CD4-positive, alpha-beta T cell treated with Interleukin-12 subunit alpha and Interleukin-12 subunit beta, for 1 hour (primary cell): ENCODE measurements around the gene SLC2A13.
"Not testable (repeated sequence)": the region's sequence is repeated elsewhere in the genome, so short reads cannot be mapped to it uniquely, and the experiment has no call there.

ENCODE experiments used
- DNase-seq: peaks from one replicate; pipeline ENCODE4 v3.0.0-alpha.2; 2020

The SLC2A13 gene

DNA sequence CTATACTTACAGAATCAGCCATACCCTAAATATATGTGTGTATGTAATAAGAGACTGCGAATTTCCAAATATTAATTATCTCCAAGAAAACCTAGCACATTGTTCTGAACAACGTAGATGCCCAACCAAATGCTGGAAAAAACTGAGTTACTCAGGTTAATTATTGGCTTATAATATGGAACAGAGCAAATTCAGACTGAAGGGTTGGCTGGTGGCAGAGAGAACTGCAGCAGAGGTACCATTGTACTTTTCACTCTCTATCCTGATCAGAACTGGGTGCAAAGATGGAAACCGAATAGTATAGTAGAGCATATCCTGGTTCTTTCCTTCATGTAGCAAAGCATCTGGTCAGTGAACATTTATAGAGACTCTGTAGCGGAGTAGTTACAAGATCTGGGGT, 185.7 kb downstream of the SLC2A13 start:
- DNase-seq, result no peak

DNA sequence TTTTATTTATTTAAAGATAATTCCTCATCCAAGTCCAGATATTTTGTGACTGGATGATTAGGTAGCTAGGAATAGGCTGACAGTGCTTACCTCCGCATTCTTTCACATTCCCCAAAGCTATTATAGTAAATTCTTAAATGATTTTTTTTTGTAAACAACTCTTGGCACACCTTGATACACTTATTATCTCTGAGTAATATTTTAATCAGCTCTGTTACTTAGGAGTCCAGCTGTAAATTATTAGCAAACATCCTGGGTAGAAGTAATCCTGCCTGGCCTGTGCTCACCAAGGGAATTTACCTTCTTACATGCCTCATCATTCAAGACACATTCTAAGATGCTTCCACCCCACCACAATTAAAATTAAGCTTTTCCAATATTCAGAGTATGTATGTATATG, 186.1 kb downstream of the SLC2A13 start:
- DNase-seq, result no peak

DNA sequence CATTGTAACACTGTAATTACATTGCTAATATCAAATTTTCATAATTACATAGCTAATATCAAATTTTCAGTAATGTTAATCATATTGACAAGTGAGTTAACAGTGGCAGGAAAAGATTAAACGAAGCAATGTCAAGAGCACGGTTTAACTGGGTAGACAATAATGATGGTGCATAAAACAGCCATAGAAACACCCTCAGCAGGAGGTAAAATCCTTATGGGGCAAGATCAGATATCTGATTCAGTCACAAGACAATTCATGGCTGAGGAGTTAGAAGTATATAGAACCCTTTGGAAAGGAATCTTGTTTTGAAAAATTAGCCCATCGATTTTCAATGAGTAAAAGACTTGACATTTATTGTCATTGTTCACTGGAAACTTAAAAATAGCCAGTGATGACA, 190.6 kb downstream of the SLC2A13 start:
- DNase-seq, result no peak

DNA sequence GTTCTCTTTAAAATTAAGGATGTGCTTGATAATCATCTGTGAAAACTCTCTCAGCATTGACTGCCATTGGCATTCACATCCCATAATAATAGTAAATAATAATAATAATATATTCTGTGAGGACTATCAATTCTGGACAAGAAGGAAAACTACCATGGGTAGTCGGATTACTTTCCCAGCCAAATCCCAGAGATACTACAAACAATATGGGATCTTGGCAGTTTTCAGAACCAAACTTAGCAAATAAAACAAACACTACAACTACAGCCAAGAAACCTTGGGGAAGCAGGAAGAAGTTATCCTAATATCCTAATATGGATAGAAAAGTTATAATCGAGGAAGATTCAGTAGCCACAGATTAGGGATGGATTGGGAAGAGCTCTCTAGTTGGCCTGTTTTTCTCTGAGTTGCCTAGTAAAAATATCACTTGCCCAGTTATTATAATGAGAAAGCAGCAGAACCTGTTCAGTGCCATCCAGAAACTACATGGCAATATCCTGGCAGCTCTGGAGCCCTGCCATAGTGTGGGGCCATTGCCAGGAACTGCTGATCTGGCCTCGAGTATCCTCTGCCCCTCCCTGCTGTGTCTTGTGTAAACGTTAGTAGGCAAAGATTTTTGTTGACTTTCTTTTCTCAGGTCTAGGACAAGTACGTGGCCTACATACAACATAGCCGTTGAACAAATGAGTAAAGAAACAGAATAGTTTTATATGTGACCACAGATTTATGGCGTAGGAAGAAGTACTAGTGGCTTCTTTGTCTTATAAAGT, 193.5 kb downstream of the SLC2A13 start:
- DNase-seq, result no peak

DNA sequence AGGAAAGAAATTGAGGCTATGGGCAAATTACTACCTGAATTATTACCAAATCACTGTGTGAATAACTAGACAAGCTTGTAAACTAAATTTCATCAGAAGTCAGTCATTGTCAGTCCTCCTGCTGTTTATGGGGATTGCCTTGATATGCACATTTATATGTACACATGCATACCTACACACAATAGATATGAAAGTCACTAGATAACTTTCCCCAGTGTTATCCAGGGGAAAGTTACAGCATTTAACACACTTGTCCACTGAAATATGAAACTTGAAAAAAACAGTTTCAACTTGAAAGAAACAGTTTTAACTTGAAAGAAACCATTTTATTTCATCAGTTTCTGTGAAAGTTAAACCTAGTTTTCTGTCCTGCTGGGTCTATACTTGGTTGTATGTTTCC, 199.6 kb downstream of the SLC2A13 start:
- DNase-seq, result no peak

DNA sequence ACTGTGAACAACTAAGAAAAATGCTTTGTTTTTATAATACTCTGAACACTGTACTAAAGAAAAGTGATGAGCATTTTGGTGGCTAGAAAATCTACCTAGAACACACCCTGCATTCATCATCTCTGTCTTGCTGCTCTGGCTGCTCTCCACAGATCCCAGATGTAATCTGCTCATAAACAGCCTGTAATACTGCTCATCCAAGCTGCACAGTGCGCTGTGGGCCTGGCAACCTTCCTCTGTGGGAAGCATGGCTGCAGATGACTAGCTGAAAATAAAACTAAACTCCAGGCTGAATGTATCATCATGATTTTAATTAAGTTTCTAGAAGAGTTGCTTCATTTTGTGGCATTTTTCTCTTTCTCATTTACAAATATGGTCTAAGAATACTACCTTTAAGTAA, 200.7 kb downstream of the SLC2A13 start:
- DNase-seq, result no peak

DNA sequence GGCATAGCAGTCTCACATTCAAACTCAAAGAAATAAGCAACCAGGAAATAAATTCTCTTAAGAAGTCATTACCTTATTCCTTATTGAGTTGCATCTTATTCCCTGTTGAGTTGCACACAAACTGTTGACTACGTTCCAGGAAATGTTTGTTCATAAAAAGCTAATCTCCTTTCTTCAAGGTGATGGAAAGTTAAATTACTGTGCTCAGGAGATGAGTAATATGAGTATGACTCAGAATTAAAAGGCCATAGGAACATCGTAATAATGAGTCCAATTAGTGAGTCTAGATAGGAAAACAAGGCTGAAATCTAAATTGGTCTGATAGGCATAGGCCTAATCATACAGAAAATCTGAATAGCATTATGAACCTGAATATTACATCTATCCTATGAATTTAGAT, 203.1 kb downstream of the SLC2A13 start:
- DNase-seq, result no peak

DNA sequence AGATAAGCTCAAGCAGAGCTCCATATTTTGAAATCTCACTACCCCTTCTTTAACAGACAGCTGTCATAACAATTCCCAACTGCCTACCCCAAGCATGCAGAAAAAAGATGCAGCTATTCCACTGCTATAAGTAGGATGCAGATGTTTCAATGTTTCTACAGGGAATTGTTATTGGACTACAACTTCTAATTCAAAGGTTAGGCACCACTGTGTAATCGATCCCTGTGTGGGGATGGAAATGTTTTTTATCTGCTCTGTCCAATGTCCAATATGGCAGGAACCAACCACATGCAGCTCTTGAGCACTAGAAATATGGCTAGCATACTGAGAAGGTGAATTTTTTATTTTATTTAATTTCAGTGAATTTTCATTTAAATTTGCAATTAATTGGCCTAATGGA, 208.6 kb downstream of the SLC2A13 start:
- no peak for DNase-seq

DNA sequence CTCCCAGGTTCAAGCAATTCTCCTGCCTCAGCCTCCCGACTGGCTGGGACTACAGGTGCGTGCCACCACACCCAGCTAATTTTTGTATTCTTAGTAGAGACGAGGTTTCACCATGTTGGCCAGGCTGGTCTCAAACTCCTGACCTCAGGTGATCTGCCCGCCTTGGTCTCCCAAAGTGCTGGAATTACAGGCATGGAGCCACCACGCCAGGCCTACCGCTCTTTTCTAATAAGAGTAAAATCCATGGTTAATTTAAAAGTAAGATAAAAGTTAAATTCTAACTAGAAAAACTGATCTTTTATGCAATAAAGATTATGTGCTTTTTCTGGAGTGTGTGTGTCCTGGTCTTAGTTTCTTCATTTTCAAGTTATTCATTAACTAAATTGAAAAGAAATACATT, 212.5 kb downstream of the SLC2A13 start:
- DNase-seq, result not testable (repeated sequence)

DNA sequence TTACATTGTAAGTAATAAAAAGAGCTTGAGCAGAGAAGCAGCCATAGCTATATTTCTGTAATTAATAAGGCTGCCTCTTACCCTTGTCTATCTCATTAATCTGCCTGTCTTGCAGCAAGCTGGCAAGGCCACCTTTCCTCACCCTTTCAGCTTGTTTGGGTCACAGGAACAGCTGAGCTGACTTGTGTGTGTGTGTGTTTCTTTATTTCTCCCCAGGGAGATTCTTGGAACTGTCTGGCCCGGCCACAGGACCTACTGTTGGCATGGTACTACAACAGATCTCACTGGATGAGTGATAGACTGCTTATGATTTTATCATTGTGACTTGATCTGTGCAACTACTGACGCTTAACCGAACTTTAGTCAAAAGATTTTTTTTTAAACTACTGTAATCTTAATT, 213.7 kb downstream of the SLC2A13 start:
- no peak for DNase-seq

DNA sequence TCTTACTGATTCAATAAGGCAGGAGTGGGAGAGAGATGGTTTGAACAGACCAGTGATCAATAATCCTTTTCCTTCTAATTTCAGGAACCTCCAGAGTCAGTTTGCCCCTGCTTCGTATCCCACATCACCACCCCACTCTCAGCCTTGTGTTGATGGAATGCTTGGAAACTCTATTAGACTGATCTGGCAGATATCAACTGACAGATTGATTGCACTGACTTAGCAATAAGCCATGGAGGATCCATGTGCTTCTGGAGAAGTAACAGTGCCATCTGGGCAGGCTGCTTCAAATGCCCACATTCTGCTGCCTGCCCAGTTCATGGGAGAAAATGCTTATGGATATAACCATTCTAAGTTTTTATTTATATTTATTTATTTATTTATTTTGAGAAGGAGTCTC, 218.0 kb downstream of the SLC2A13 start:
- no peak for DNase-seq

DNA sequence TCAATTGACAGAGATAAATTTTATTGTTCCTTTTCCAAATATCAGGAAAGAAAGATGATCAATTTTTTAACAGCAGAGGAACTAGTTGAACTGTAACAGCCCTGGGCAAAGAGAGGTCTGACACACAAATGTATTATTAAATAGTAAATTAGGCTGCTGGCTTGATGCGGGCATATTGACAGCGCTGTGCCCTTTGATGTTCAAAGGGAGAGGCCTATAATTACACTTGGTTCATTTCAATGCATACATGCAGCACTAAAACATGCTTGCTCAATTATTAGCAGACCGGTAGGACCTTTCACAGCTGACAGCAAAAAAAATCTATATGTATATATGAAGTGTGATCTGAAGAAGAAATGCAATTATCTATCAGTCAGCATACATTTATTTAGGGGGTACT, 219.8 kb downstream of the SLC2A13 start:
- DNase-seq, result no peak

DNA sequence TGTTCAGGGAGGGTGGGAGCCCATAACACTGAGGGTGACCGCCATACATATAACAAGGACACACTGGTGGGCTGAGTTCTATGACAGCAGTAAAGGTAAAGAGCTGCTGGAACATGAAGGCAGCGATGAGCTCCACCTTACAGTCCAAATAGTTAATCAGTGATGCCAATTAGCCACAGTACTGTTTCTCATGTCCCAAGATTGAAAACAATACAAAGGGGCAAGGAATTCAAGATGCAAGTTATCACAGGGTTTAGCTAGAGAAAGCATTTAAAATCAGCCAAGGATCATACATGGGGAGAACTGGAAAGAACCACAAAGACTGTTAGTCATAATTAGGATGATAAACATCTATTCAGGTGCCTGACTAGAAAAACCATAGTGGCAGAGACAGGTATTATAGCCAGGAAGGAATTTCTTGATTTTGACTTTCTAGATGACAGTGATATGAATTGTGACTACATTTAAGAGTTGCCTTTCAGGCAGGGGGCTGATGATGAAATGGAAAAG, 221.2 kb downstream of the SLC2A13 start:
- no peak for DNase-seq

DNA sequence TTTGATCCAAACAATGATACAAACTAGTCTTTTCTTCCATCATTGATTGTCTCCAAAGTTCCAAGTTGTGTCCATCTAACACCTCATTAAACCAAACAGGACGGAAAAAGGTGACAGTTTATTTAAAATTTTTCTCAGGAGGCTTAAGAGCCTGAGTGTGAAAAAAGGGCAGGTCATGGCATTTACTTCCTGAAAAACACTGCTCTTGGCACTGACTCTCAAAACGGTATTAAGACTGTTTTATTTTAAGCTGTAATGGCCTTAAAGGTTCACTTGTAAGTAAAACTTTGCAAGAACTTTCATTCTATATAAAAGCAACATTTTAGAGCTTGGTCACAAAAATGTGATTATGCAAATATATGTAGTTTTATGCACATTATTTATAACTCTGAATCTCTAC, 222.5 kb downstream of the SLC2A13 start:
- no peak for DNase-seq

DNA sequence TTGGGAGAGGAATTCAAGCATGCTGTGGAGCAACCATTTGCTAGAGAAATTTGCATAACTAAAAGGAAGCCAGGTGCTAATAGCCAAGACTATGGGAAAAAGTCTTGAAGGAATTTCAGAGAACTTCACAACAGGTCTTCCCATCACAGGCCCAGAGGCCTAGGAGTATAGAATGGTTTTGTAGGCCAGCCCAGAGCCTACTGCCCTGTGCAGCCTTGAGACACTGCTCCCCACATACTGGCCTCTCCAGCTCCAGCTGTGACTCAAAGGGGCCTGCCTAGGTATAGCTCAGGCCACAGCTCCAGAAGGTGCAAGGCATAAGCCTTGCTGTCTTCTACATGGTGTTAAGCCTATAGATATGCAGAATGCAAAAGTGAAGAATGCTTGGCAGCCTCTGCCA, 227.1 kb downstream of the SLC2A13 start:
- no peak for DNase-seq

DNA sequence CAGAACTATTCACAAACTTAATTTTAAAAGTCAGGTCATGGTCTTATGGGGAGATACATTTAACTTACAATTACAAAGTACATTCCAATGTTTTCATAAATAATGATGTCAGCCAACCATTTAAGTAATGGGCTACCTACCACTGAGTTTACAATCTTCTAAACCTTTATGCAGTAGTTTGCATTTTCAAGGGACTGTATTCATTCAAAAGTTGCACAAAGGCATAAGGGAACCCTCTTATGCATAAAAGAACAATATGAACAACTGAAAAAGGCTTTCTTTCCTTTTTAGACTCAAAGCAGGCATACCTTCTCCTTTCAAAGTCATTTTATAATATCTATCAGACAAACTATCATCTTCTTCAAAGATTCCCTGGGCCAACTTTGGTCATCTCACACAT, 230.2 kb downstream of the SLC2A13 start:
- DNase-seq, result no peak

DNA sequence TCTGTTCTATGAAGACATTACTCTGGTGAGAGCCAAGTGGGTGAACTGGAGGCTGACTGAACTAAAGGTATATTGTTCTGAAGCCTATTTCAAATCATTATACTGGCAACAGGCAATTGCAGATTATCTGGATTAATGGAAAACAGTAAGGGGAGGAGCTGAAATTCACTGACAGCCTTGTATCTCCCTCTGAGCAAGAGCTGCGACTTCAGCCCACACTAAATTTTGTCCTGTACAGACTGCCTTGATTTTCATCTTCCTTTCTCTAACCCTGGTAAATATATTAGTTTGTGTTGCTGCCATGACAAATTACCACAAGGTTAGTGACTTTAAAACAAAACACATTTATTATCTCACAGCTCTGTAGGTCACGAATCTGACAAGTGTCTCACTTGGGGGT, 231.1 kb downstream of the SLC2A13 start:
- DNase-seq, result no peak

DNA sequence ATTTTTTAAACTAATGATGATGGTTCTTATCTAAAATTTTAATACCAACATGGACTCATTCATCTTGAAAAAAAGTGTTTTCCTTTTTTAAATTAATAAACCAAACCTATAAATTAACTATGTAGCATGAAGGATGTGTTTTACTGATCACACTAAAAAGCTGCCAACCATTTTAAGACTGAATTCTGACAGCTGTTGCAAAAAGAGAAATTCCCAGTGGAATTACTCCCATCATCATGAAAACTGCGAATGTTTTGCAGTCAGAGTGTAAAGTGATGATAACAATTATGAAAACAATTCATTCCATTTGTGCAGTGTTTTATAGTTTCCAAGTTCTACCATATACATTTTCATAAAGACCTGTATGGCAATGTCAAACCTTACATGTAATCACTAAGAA, 232.8 kb downstream of the SLC2A13 start:
- DNase-seq, result no peak

DNA sequence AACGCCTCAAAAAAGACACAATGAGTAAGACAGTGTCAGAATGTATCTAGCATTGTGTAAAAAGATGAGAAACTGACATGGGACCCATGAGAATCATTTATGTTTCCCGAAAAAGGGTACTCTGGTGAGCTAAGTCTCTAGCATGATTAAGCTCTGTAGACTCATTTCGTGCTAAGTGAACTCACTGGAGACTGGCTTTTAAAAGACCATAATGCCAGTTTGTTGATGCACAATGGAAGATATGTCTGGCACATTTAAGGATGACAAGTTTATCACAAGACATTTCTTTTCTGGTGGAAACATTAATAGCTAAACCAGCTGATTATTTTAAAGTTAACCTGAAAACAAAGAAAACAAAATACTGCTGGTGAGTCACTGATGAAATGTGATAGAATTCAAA, 233.5 kb downstream of the SLC2A13 start:
- no peak for DNase-seq

DNA sequence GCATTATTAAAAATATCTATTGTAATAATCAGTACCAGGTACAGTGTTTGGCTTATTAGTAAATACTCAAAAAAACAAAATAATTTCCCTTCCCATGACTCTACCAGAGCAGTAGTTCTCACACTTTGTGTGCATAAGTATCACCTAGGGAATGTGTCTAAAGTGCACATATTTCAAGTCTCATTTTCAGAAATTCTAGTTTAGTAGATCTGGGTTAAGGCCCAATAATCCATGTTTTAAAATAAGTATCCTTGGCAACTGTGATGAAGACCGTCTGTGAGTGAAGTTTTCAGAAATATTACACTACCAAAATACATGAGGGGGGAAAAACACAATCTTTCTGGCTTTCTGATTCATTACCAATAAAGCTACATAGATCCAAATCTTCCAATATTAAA, 237.6 kb downstream of the SLC2A13 start:
- DNase-seq, result no peak

DNA sequence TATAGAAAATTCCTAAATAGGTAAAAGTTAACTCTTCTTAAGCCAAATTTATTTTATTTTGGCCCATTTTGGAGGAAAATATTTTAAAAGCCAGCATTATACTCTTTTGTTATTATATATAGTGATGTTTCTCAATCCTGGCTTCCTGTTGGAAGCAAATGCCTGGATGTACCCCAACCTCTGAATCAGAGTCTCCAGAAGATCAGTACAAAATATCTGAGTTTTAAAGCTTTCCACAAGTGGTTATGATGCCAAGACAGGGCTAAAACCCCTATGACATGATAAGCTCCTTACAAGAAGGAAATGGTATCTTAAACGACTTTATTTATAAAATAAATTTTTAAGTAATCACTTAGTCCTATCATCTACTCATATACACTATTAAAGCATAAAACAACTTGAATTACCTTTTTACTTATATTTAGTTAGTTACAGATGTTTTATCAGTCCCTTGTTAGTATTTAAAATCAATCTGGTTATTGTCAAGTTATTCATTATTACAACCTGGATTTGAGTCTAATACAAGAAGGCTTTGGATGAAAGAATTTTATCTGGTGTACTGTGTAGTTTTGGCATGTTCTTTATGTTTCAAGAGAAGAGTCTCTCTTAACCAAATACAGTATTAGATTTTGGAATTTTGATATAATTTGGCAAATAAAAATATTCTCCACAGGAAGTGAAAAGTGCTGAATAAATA, 238.1 kb downstream of the SLC2A13 start:
- no peak for DNase-seq

DNA sequence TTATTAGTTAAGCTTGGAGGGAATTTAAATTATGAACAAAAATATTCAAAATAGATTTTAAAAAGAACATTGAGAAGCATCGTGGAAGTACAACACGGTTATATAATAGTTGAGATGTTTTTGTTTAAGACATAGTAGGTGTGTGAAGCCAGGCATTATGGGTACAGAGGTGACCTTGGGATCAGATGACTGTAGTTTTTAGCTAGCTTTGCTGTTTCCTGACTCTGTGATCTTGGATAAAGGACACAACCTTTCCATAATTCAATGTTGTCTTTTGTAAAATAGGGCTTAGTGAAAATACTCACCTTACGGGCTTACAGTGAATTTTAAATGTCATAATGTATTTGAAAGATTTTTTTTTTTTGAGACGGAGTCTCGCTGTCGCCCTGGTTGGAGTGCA, 239.7 kb downstream of the SLC2A13 start:
- DNase-seq, result no peak

DNA sequence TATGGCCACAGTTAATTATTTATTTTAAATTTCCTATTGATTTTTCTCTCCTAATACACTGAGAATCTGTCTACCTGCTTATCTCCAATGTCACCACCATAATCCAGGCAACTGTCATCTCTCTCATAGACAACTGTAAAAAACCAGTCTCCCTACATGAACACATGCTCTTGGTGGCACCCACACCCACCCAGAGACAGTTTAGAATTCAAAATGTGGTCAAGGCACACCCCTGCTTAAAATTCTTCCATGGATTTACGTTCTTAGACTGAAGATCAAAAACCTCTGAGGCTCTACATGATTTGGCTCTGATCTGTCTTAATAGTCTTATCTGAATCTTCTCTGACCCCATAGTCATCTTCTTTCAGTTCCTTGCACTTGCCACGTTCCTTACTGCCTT, 245.2 kb downstream of the SLC2A13 start:
- no peak for DNase-seq

DNA sequence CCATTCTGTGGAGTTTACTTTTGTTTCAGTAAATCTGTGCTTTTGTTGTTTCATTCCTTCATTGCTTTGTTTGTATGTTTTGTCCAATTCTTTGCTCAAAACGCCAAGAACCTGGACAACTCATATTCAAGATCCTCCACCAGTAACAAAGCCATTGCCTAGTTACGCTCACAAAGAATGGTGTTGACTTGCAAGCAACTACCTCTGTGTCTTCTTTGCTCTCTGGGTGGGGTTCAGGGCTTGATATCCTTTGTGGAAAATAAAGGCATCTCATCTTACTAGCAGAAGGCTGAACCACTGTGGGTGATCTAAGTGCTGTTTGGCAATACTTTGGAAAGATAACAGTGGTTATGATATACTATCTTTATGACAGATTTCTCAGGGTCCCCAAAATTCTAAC, 252.9 kb downstream of the SLC2A13 start:
- DNase-seq, result no peak

DNA sequence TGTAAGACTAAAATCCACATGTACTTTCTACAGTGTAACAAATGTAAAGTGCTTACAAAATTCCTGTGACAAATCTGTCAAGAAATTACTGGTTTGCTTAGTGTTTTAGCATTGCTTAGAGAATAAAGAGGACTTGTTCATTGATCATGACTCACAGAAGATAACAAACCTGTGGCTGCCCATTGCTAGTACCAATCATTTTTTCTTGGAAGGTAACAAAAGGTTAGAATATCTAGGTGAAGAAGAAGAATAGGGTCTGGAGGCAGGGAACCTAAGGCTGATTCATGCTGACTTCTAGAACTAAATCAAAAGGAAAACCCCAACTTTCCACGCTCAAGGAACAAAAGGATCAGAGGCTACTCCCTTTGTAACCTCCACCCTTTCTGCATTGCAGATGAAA, 253.5 kb downstream of the SLC2A13 start:
- DNase-seq, result no peak
